K562 (cell line): ENCODE measurements around the gene APOL4. TPM values are rescaled to one million over a fixed set of nuclear protein-coding genes. Genes with fewer than 3 reads are reported as not detected.
"Not testable (repeated sequence)": the region's sequence is repeated elsewhere in the genome, so short reads cannot be mapped to it uniquely, and the experiment has no call there.

Source experiments
- ATAC-seq: fragments of 200-7000 bp; cut with Tn5 transposase; 3 replicates; pipeline ENCODE4 v1.9.1; 2020; ENCODE audit warnings: moderate library complexity
- BruUV-seq: library from RNA; stranded (reverse); fragments of 400-500 nt; replicated peaks from 2 replicates; lab custom pipeline; 2021; lab: Mats Ljungman, UMichigan
- CTCF ChIA-PET: fragments of 300-600 bp; formaldehyde crosslinking; extraction: SDS; loops from one replicate; lab custom pipeline; 2021; ENCODE audit warnings: low intra/inter-chr PET ratio; lab: Yijun Ruan, JAX
- POLR2A ChIA-PET: fragments of 300-600, 350-650 bp; sonication (Branson Sonifier 250); formaldehyde crosslinking; extraction: SDS; loops from one replicate; lab custom pipeline; 2021; ENCODE audit warnings: antibody characterized with exemption, inconsistent platforms; lab: Yijun Ruan, JAX
- DNase-seq, 4 experiments: peaks; one replicate each; pipeline versions ENCODE4 v3.0.0 to v3.0.0-alpha.2; 2011 to 2018; ENCODE audit warnings: low spot score in 3 of 4, mixed read lengths in 3 of 4; ENCODE audit errors: extremely low read depth in 1 of 4
- FAIRE-seq: peaks from 2 replicates; lab custom pipeline; 2011; peaks lifted over from hg19 to GRCh38; lab: Jason Lieb, UNC
- H2AFZ ChIP-seq: 2 replicates; pipeline ENCODE4 v1.6.0; 2011; ENCODE audit warnings: low read depth, low read length, control low read depth, inconsistent platforms
- H3K27ac ChIP-seq: fragments of 200-600 bp; 3 replicates; pipeline ENCODE4 v1.8.0; 2011; ENCODE audit warnings: low read depth, mild to moderate bottlenecking, control low read depth, inconsistent platforms, low read length, moderate library complexity, mixed read lengths; ENCODE audit errors: extremely low read depth
- H3K27me3 ChIP-seq, 2 experiments: fragments of 300-600 bp in 1 of 2; 2 replicates in 1 of 2; 3 replicates in 1 of 2; pipeline versions ENCODE4 v1.6.0 to v1.8.0; 2011; ENCODE audit warnings: inconsistent platforms in 2 of 2, low read length in 2 of 2, mild to moderate bottlenecking in 1 of 2, mixed read lengths in 1 of 2, moderate library complexity in 1 of 2; ENCODE audit not compliant: control insufficient read depth in 2 of 2, insufficient read depth in 2 of 2
- H3K36me3 ChIP-seq: fragments of 300-600 bp; 3 replicates; pipeline ENCODE4 v1.8.0; 2011; ENCODE audit warnings: mild to moderate bottlenecking, low read length, inconsistent platforms; ENCODE audit not compliant: control insufficient read depth, insufficient read depth
- H3K4me1 ChIP-seq, 2 experiments: fragments of 200-600 bp in 1 of 2; replicated peaks in 1 of 2; 2 replicates in 1 of 2; 3 replicates in 1 of 2; pipeline versions ENCODE4 v1.5.1 to v1.8.0; 2011; ENCODE audit warnings: inconsistent platforms in 2 of 2, low read length in 2 of 2, mild to moderate bottlenecking in 1 of 2, mixed read lengths in 1 of 2, moderate library complexity in 1 of 2; ENCODE audit not compliant: control insufficient read depth in 2 of 2, insufficient read depth in 2 of 2
- H3K4me2 ChIP-seq: 2 replicates; pipeline ENCODE4 v1.6.1; 2011; ENCODE audit warnings: low read length, control low read depth, inconsistent platforms, mixed read lengths; ENCODE audit not compliant: insufficient read depth
- H3K4me3 ChIP-seq: fragments of 200-600 bp; sonication (generic), shearing (Covaris generic); 2 replicates; pipeline ENCODE4 v1.5.1; 2016; ENCODE audit warnings: control low read depth, inconsistent platforms
- H3K79me2 ChIP-seq: fragments of 200-600 bp; 3 replicates; pipeline ENCODE4 v1.8.0; 2011; ENCODE audit warnings: low read length, inconsistent platforms; ENCODE audit not compliant: control insufficient read depth, insufficient read depth
- H3K9ac ChIP-seq, 2 experiments: 2 replicates each; pipeline versions ENCODE4 v1.6.0 to v1.6.1; 2011; ENCODE audit warnings: low read depth in 2 of 2, low read length in 2 of 2, control low read depth in 1 of 2, inconsistent platforms in 1 of 2, mild to moderate bottlenecking in 1 of 2, mixed read lengths in 1 of 2; ENCODE audit not compliant: insufficient read depth in 1 of 2
- H3K9me1 ChIP-seq: one replicate; pipeline ENCODE4 v1.6.0; 2011; ENCODE audit warnings: inconsistent platforms, mild to moderate bottlenecking, low read length, moderate library complexity; ENCODE audit not compliant: control insufficient read depth, insufficient read depth
- H3K9me3 ChIP-seq: replicated peaks from 2 replicates; pipeline ENCODE4 v1.5.1; 2011; ENCODE audit warnings: low read depth, low read length, inconsistent platforms; ENCODE audit not compliant: control insufficient read depth, insufficient read depth
- H4K20me1 ChIP-seq: replicated peaks from 2 replicates; pipeline ENCODE4 v1.6.1; 2011; ENCODE audit warnings: low read length, inconsistent platforms, mixed read lengths; ENCODE audit not compliant: control insufficient read depth, insufficient read depth
- MTA2 ChIP-seq: fragments of 450-650 bp; IDR thresholded peaks from 2 replicates; pipeline ENCODE4 v1.6.1; 2016; ENCODE audit warnings: low read depth
- whole genome bisulfite sequencing: fragments of 100-300 bp; shearing (Covaris generic); methylation state at CpG from one replicate; pipeline ENCODE4 v1.1.6; 2016; ENCODE audit warnings: low coverage, mixed read lengths; ENCODE audit not compliant: insufficient coverage; ENCODE audit errors: missing lambda C conversion rate; 5-methylcytosine and 5-hydroxymethylcytosine counted together
- in situ Hi-C: fragments of 300-500 bp; cut with MboI; formaldehyde crosslinking; loops from 4 replicates; pipeline ENCODE4 v1.15.0; 2018; ENCODE audit warnings: inconsistent platforms, mixed read lengths
- intact Hi-C: fragments of 100-400 bp; cut with micrococcal nuclease; formaldehyde crosslinking; loops from 2 replicates; pipeline ENCODE4 v1.14.2; 2022
- polyA plus RNA-seq, 8 experiments: library from polyadenylated mRNA; depleted of rRNA in 4 of 8; stranded (reverse) in 5 of 8; unstranded in 3 of 8; fragments of >200 nt; fragmentation: Nextera tagmentation in 2 of 8; fragmentation: Illumina TruSeq in 1 of 8; extraction: Ambion mirVana in 2 of 8; extraction: Trizol in 1 of 8; gene quantifications; 2 replicates each; pipeline versions ENCODE4 v1.2.1 to v1.2.3, GENCODE V29; 2011 to 2014; ENCODE audit warnings: inconsistent platforms in 1 of 8, missing spikeins in 1 of 8
- total RNA-seq, 7 experiments: library from RNA; depleted of rRNA in 6 of 7; stranded (reverse); fragments of >200 nt in 6 of 7; fragmentation: Illumina TruSeq in 2 of 7; extraction: Trizol in 2 of 7; gene quantifications; 2 replicates each; pipeline versions ENCODE4 v1.2.1 to v1.2.3, GENCODE V29; 2011 to 2021; ENCODE audit warnings: low replicate concordance in 1 of 7
- TF ChIP-seq, protein P1 (sequence below): IDR thresholded peaks from 3 replicates; pipeline ENCODE4 v1.6.1; 2011; ENCODE audit warnings: borderline replicate concordance, mild to moderate bottlenecking, moderate library complexity; ENCODE audit not compliant: insufficient read length; ENCODE audit errors: extremely low read depth
- TF ChIP-seq, protein P2 (sequence below): fragments of 200-800 bp; sonication (Bioruptor generic); IDR thresholded peaks from 2 replicates; pipeline ENCODE4 v1.6.1; 2016; ENCODE audit warnings: missing genetic modification characterization, missing compliant biosample characterization

Gene APOL4
- total and polyA plus RNA-seq, 9 of the 15 experiments (the other 6 are each of a cell fraction or from before 2014, with no cell fraction given): 6.5 to 15.0 (median 9.8) TPM

DNA sequence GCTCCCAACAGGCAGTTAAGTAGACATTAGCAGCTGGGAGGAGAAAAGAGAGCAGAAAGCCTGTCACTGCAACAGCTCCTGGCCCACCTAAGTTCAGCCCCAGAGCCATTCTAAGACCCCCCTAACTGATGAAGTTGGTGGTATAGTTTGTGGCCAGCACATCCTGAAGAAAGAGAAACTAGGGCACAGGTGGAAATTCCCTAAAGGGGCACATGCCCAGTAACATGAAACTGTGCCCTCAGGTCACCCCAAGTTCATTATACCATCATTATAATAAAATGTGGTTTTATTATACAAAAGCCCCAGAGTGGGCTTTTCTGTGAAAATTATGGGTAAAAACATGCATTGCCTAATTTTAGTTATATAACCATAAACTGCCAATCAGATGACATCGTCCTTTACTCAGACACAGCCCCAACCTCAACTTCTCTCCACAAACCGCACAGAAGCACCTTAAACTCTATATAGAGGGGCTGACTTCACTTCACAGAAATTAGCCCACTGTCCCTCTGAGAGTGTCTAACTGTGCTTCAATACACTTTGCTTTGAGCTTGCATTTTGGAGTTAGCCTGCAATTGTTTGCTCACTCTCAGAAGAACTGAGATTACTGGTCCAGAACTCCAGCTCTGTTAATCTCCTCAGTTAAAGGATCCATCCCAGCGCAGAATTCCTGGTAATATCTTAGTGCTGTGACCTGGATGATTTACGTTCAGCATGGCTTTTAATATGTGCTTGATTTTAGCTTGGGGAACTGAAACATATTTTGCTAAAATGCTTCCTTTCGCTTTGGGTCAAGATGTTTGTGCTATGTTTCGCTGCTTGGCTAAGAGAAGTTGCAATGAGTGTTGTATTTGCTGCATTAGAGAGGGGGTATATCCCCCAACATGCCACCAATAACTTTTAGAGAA lies 39.2 kb downstream of the APOL4 start (continued):
- TF ChIP-seq, protein P1, sequence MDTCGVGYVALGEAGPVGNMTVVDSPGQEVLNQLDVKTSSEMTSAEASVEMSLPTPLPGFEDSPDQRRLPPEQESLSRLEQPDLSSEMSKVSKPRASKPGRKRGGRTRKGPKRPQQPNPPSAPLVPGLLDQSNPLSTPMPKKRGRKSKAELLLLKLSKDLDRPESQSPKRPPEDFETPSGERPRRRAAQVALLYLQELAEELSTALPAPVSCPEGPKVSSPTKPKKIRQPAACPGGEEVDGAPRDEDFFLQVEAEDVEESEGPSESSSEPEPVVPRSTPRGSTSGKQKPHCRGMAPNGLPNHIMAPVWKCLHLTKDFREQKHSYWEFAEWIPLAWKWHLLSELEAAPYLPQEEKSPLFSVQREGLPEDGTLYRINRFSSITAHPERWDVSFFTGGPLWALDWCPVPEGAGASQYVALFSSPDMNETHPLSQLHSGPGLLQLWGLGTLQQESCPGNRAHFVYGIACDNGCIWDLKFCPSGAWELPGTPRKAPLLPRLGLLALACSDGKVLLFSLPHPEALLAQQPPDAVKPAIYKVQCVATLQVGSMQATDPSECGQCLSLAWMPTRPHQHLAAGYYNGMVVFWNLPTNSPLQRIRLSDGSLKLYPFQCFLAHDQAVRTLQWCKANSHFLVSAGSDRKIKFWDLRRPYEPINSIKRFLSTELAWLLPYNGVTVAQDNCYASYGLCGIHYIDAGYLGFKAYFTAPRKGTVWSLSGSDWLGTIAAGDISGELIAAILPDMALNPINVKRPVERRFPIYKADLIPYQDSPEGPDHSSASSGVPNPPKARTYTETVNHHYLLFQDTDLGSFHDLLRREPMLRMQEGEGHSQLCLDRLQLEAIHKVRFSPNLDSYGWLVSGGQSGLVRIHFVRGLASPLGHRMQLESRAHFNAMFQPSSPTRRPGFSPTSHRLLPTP: no peak
- TF ChIP-seq MTA2: no peak
- TF ChIP-seq, protein P2, sequence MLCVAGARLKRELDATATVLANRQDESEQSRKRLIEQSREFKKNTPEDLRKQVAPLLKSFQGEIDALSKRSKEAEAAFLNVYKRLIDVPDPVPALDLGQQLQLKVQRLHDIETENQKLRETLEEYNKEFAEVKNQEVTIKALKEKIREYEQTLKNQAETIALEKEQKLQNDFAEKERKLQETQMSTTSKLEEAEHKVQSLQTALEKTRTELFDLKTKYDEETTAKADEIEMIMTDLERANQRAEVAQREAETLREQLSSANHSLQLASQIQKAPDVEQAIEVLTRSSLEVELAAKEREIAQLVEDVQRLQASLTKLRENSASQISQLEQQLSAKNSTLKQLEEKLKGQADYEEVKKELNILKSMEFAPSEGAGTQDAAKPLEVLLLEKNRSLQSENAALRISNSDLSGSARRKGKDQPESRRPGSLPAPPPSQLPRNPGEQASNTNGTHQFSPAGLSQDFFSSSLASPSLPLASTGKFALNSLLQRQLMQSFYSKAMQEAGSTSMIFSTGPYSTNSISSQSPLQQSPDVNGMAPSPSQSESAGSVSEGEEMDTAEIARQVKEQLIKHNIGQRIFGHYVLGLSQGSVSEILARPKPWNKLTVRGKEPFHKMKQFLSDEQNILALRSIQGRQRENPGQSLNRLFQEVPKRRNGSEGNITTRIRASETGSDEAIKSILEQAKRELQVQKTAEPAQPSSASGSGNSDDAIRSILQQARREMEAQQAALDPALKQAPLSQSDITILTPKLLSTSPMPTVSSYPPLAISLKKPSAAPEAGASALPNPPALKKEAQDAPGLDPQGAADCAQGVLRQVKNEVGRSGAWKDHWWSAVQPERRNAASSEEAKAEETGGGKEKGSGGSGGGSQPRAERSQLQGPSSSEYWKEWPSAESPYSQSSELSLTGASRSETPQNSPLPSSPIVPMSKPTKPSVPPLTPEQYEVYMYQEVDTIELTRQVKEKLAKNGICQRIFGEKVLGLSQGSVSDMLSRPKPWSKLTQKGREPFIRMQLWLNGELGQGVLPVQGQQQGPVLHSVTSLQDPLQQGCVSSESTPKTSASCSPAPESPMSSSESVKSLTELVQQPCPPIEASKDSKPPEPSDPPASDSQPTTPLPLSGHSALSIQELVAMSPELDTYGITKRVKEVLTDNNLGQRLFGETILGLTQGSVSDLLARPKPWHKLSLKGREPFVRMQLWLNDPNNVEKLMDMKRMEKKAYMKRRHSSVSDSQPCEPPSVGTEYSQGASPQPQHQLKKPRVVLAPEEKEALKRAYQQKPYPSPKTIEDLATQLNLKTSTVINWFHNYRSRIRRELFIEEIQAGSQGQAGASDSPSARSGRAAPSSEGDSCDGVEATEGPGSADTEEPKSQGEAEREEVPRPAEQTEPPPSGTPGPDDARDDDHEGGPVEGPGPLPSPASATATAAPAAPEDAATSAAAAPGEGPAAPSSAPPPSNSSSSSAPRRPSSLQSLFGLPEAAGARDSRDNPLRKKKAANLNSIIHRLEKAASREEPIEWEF (CRISPR knock-in tag): no peak
- TF ChIP-seq, all 486 proteins: peak for 0

DNA sequence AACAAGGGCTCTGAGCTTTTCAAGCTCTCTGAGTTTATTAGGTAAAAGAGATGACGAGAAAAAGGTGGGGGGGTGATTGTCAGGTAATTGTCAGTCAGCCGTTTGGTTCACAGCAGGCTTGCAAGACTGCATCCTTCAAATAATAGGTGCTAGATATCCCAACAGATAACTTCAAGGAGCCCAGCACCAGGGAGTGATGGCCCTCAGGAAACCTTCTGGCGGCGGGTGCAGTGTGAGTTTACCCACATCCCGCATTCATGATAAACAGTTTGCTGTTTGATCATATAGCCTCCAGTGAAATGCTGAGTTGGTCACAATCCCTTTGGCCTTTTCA lies 39.8 kb downstream of the APOL4 start:
- H3K4me1 ChIP-seq: not testable (repeated sequence)

More for the DNA sequence above, 39.8 kb downstream of the APOL4 start:
- WGBS: 0% methylated on average over 5 of the region's 5 CpGs
- H3K4me3 ChIP-seq, intact Hi-C loops, DNase-seq, H3K9me3 ChIP-seq, H3K79me2 ChIP-seq, in situ Hi-C loops, H3K4me2 ChIP-seq, ATAC-seq, H4K20me1 ChIP-seq, H3K9ac ChIP-seq, FAIRE-seq, H3K36me3 ChIP-seq, H3K9me1 ChIP-seq, BruUV-seq, H2AFZ ChIP-seq, H3K27ac ChIP-seq, H3K27me3 ChIP-seq: not testable (repeated sequence)
- CTCF ChIA-PET: interaction anchor here (0.5 kb wide), 1 partner anchor 60 kb away, joined by 3 read pairs; no protein-coding TSS in a partner anchor
- POLR2A ChIA-PET: interaction anchor here (0.8 to 1.1 kb wide), 2 partner anchors 16 to 231 kb away, joined by 3 to 4 read pairs; no protein-coding TSS in a partner anchor
